H1 (cell line): Measurements from ENCODE around the gene IGFALS. TPM values are rescaled to one million over a fixed set of nuclear protein-coding genes. Genes with fewer than 3 reads are reported as not detected.

Experiments
- CTCF ChIA-PET: fragments of 300-600 bp; sonication (Branson Sonifier 250); formaldehyde crosslinking; loops from one replicate; lab custom pipeline; 2021; ENCODE audit not compliant: partially characterized antibody; lab: Charles Lee
- POLR2A ChIA-PET: fragments of 300-600 bp; sonication (Branson Sonifier 250); formaldehyde crosslinking; loops from one replicate; lab custom pipeline; 2021; ENCODE audit warnings: inconsistent platforms; ENCODE audit not compliant: partially characterized antibody; lab: Charles Lee
- DNase-seq, 2 experiments: peaks; one replicate each; pipeline versions ENCODE4 v3.0.0 to v3.0.0-alpha.2; 2010 to 2022; ENCODE audit warnings: low spot score in 2 of 2, low read depth in 1 of 2, mixed read lengths in 1 of 2
- FAIRE-seq: peaks from 2 replicates; lab custom pipeline; 2011; peaks lifted over from hg19 to GRCh38; lab: Jason Lieb, UNC
- H2AFZ ChIP-seq: 2 replicates; pipeline ENCODE4 v1.8.1; 2012; ENCODE audit warnings: low read length, inconsistent platforms
- H2AK5ac ChIP-seq: 2 replicates; pipeline ENCODE4 v1.6.1; 2013; ENCODE audit warnings: low read depth, low read length
- H2BK120ac ChIP-seq: replicated peaks from 2 replicates; pipeline ENCODE3; 2013; ENCODE audit warnings: low read depth, low read length, inconsistent platforms
- H2BK12ac ChIP-seq: 2 replicates; pipeline ENCODE4 v1.6.1; 2013; ENCODE audit warnings: low read depth, low read length
- H2BK15ac ChIP-seq: 2 replicates; pipeline ENCODE4 v1.6.1; 2013; ENCODE audit warnings: low read length
- H2BK20ac ChIP-seq: 2 replicates; pipeline ENCODE4 v1.6.1; 2013; ENCODE audit warnings: low read length
- H2BK5ac ChIP-seq: 2 replicates; pipeline ENCODE4 v1.6.1; 2013; ENCODE audit warnings: low read depth, low read length
- H3K14ac ChIP-seq: 2 replicates; pipeline ENCODE4 v1.6.1; 2013; ENCODE audit warnings: inconsistent platforms; ENCODE audit not compliant: insufficient read length
- H3K18ac ChIP-seq: 2 replicates; pipeline ENCODE4 v1.6.1; 2013; ENCODE audit warnings: low read length; ENCODE audit errors: extremely low read depth
- H3K23ac ChIP-seq: 2 replicates; pipeline ENCODE4 v1.6.1; 2013; ENCODE audit warnings: inconsistent platforms; ENCODE audit not compliant: insufficient read length
- H3K23me2 ChIP-seq: 2 replicates; pipeline ENCODE4 v1.6.1; 2013; ENCODE audit warnings: low read depth, low read length
- H3K27ac ChIP-seq: 2 replicates; pipeline ENCODE4 v1.6.1; 2011; ENCODE audit warnings: low read depth, low read length, inconsistent platforms
- H3K27me3 ChIP-seq, 4 experiments: replicated peaks in 1 of 4; 1 replicate in 1 of 4; 2 replicates in 3 of 4; pipeline versions ENCODE4 v1.6.1 to v1.8.1; 2011 to 2013; ENCODE audit warnings: low read length in 3 of 4, mild to moderate bottlenecking in 3 of 4, inconsistent platforms in 2 of 4, mixed read lengths in 2 of 4, moderate library complexity in 1 of 4; ENCODE audit not compliant: control insufficient read depth in 3 of 4, insufficient read depth in 3 of 4; ENCODE audit errors: extremely low read depth in 1 of 4
- H3K36me3 ChIP-seq, 4 experiments: 2 replicates each; pipeline versions ENCODE4 v1.6.1 to v1.8.1; 2011 to 2013; ENCODE audit warnings: mild to moderate bottlenecking in 4 of 4, low read length in 3 of 4, moderate library complexity in 2 of 4, control low read depth in 1 of 4, inconsistent platforms in 1 of 4; ENCODE audit not compliant: insufficient read depth in 4 of 4, control insufficient read depth in 2 of 4
- H3K4ac ChIP-seq: replicated peaks from 2 replicates; pipeline ENCODE3; 2013; ENCODE audit warnings: low read length, low read depth, mixed read lengths, inconsistent platforms; ENCODE audit not compliant: insufficient read length
- H3K4me1 ChIP-seq, 4 experiments: replicated peaks in 1 of 4; 1 replicate in 1 of 4; 2 replicates in 3 of 4; pipeline versions ENCODE4 v1.6.1 to v1.8.1; 2011 to 2013; ENCODE audit warnings: low read length in 3 of 4, inconsistent platforms in 2 of 4, mixed read lengths in 1 of 4; ENCODE audit not compliant: insufficient read depth in 4 of 4, control insufficient read depth in 3 of 4
- H3K4me2 ChIP-seq, 2 experiments: 2 replicates each; pipeline versions ENCODE4 v1.6.1 to v1.8.1; 2011 to 2013; ENCODE audit warnings: low read depth in 2 of 2, low read length in 2 of 2, control low read depth in 1 of 2, inconsistent platforms in 1 of 2, mild to moderate bottlenecking in 1 of 2; ENCODE audit not compliant: insufficient read depth in 1 of 2
- H3K4me3 ChIP-seq, 4 experiments: fragments of 200-600, 300-600 bp in 1 of 4; sonication (generic), shearing (Covaris generic), sonication (Bioruptor Twin) in 1 of 4; 2 replicates each; pipeline versions ENCODE4 v1.5.1 to v1.8.1; 2011 to 2016; ENCODE audit warnings: low read length in 4 of 4, low read depth in 3 of 4, control low read depth in 2 of 4, inconsistent platforms in 2 of 4, mild to moderate bottlenecking in 2 of 4, mixed read lengths in 1 of 4, moderate library complexity in 1 of 4; ENCODE audit not compliant: insufficient read depth in 2 of 4; ENCODE audit errors: extremely low read depth in 1 of 4
- H3K56ac ChIP-seq: replicated peaks from 2 replicates; pipeline ENCODE3; 2013; ENCODE audit warnings: low read depth, mild to moderate bottlenecking, mixed read lengths, low read length, inconsistent platforms; ENCODE audit not compliant: insufficient read length
- H3K79me1 ChIP-seq: 2 replicates; pipeline ENCODE4 v1.6.1; 2013; ENCODE audit warnings: low read depth, low read length, control low read depth
- H3K79me2 ChIP-seq, 2 experiments: 2 replicates each; pipeline versions ENCODE4 v1.6.1 to v1.8.1; 2012 to 2013; ENCODE audit warnings: low read length in 2 of 2, mild to moderate bottlenecking in 2 of 2, inconsistent platforms in 1 of 2; ENCODE audit not compliant: insufficient read depth in 2 of 2, control insufficient read depth in 1 of 2
- H3K9ac ChIP-seq, 4 experiments: replicated peaks in 1 of 4; 1 replicate in 1 of 4; 2 replicates in 3 of 4; pipeline versions ENCODE4 v1.6.1 to v1.8.1; 2011 to 2013; ENCODE audit warnings: low read depth in 3 of 4, low read length in 3 of 4, control low read depth in 2 of 4, mild to moderate bottlenecking in 2 of 4, moderate library complexity in 2 of 4, inconsistent platforms in 1 of 4; ENCODE audit errors: extremely low read depth in 1 of 4
- H3K9me3 ChIP-seq, 2 experiments: 2 replicates each; pipeline versions ENCODE4 v1.6.1 to v1.8.1; 2012 to 2013; ENCODE audit warnings: mild to moderate bottlenecking in 2 of 2, moderate library complexity in 2 of 2, control low read depth in 1 of 2, inconsistent platforms in 1 of 2, low read depth in 1 of 2, low read length in 1 of 2, mixed read lengths in 1 of 2; ENCODE audit not compliant: insufficient read depth in 2 of 2
- H4K20me1 ChIP-seq, 2 experiments: replicated peaks in 1 of 2; 2 replicates each; pipeline versions ENCODE3 to v1.8.1; 2011 to 2013; ENCODE audit warnings: inconsistent platforms in 2 of 2, low read length in 2 of 2, mild to moderate bottlenecking in 1 of 2; ENCODE audit not compliant: insufficient read depth in 2 of 2, control insufficient read depth in 1 of 2
- H4K5ac ChIP-seq: 2 replicates; pipeline ENCODE4 v1.6.1; 2013; ENCODE audit warnings: low read length, low read depth, mixed read lengths, inconsistent platforms; ENCODE audit not compliant: insufficient read length
- H4K8ac ChIP-seq: 2 replicates; pipeline ENCODE4 v1.8.0; 2013; ENCODE audit warnings: mild to moderate bottlenecking, moderate library complexity, low read length, inconsistent platforms; ENCODE audit not compliant: insufficient read depth; ENCODE audit errors: extremely low read depth
- H4K91ac ChIP-seq: replicated peaks from 2 replicates; pipeline ENCODE3; 2013; ENCODE audit warnings: low read length, mixed read lengths, inconsistent platforms; ENCODE audit not compliant: insufficient read length
- BCL11A ChIP-seq, 2 experiments: IDR thresholded peaks; one replicate each; pipeline ENCODE4 v1.6.1; 2011; ENCODE audit warnings: low read depth in 2 of 2, low read length in 2 of 2, mild to moderate bottlenecking in 2 of 2
- PHF8 ChIP-seq: fragments of 200-600 bp; sonication (generic); conservative IDR thresholded peaks from 2 replicates; pipeline ENCODE4 v1.7.1; 2012; ENCODE audit warnings: low read depth, mild to moderate bottlenecking, inconsistent platforms, low read length, moderate library complexity
- POLR2AphosphoS5 ChIP-seq: IDR thresholded peaks from 2 replicates; pipeline ENCODE4 v1.6.1; 2011; ENCODE audit warnings: low read depth, low read length
- RBBP5 ChIP-seq: IDR thresholded peaks from 2 replicates; pipeline ENCODE4 v1.7.1; 2012; ENCODE audit warnings: low read depth, mild to moderate bottlenecking, inconsistent platforms, low read length, moderate library complexity, borderline replicate concordance
- WGBS, 2 experiments: shearing (Covaris generic) in 1 of 2; methylation state at CpG; one replicate each; pipeline versions ENCODE4 v1.1.6 to v1.1.7; 2013 to 2015; ENCODE audit warnings: low lambda C conversion rate in 2 of 2, mixed read lengths in 2 of 2, inconsistent platforms in 1 of 2, low coverage in 1 of 2, missing lambda C conversion rate in 1 of 2; ENCODE audit not compliant: insufficient replicate concordance in 2 of 2, insufficient coverage in 1 of 2, insufficient read length in 1 of 2; ENCODE audit errors: extremely low coverage in 1 of 2, missing lambda C conversion rate in 1 of 2; 5-methylcytosine and 5-hydroxymethylcytosine counted together
- polyA plus RNA-seq, 7 experiments: library from polyadenylated mRNA; depleted of rRNA in 3 of 7; stranded (reverse) in 5 of 7; unstranded in 2 of 7; fragments of >200 nt in 5 of 7; fragments of 200-250 nt in 2 of 7; gene quantifications; 1 replicate in 5 of 7; 2 replicates in 1 of 7; 4 replicates in 1 of 7; pipeline versions ENCODE4 v1.2.1 to v1.2.3, GENCODE V29; 2011 to 2013; ENCODE audit warnings: missing spikeins in 2 of 7, mixed read lengths in 2 of 7
- total RNA-seq: library from RNA; stranded (reverse); fragmentation: NEBNext Ultra II Directional; extraction: Animal tissue kit (Norgen Biotek cat#: 25700); gene quantifications from 2 replicates; pipeline ENCODE4 v1.2.1, GENCODE V29; 2021

The IGFALS gene
- total and polyA plus RNA-seq, 2 of the 8 experiments (the other 6 are each of a cell fraction or from before 2014, with no cell fraction given): not detected

GRCh38 chr16:1819611-1820010 lies 26.1 kb upstream of the IGFALS start:
- H3K23me2 ChIP-seq: no peaks in the 10 kb centered on the region
- H3K23ac ChIP-seq: no peak overlapping the region
- no peak overlapping the region for H2AK5ac ChIP-seq
- DNase-seq (no peak), FAIRE-seq (no peak)
- no peak overlapping the region for H2AFZ ChIP-seq
- H3K14ac ChIP-seq: no peak overlapping the region
- H3K79me1 ChIP-seq: no peaks in the 10 kb centered on the region; the same call in 1 of the 2 replicates
- no peak overlapping the region for H3K4me2 ChIP-seq
- H2BK20ac ChIP-seq: no peak overlapping the region
- H2BK5ac ChIP-seq: no peak overlapping the region
- H3K79me2 ChIP-seq: no peaks in the 10 kb centered on the region
- no peak overlapping the region for H3K56ac ChIP-seq
- H3K27me3 ChIP-seq: no peaks in the 10 kb centered on the region
- ChIA-PET POLR2A (interaction anchor here (1.0 kb wide), 1 partner anchor 28 kb away, joined by 3 read pairs; no protein-coding TSS in a partner anchor), CTCF (no interaction called here)
- H3K4me3 ChIP-seq: no peak overlapping the region
- no peak overlapping the region for H2BK12ac ChIP-seq
- H3K4ac ChIP-seq: no peak overlapping the region
- TF ChIP-seq PHF8 (no peak), POLR2AphosphoS5 (no peak), BCL11A (IDR thresholded peaks at IDR 0.05; ENCODE audit: low read depth in 2 of 2, low read length in 2 of 2) (no peak), RBBP5 (no peak)
- H3K36me3 ChIP-seq: peaks cover 0 to 9% (median 4%) of the 10 kb centered on the region in 4 experiments; a peak in 5 of 8 replicates
- no peak overlapping the region for H2BK15ac ChIP-seq
- H3K9me3 ChIP-seq: no peaks in the 10 kb centered on the region
- WGBS, 2 experiments: 97% methylated on average over 14 of the region's 15 CpGs; no CpG with 5 or more reads in 1 of the 2 experiments
- no peak overlapping the region for H2BK120ac ChIP-seq
- H4K20me1 ChIP-seq: peaks cover 4 to 9% of the 10 kb centered on the region in 2 experiments
- no peak overlapping the region for H4K5ac ChIP-seq
- no peak overlapping the region for H3K9ac ChIP-seq
- no peak overlapping the region; the same call in 1 of the 2 replicates for H4K8ac ChIP-seq
- no peak overlapping the region for H3K18ac ChIP-seq
- no peak overlapping the region for H4K91ac ChIP-seq
- H3K27ac ChIP-seq: no peak overlapping the region
- no peaks in the 10 kb centered on the region for H3K4me1 ChIP-seq
